Astrocyte (in vitro differentiated cells and primary cell): ENCODE data around the gene PCDH17. TPM values are rescaled to one million over a fixed set of nuclear protein-coding genes. Genes with fewer than 3 reads are reported as not detected.

ENCODE experiments used
- DNase-seq: peaks from one replicate; pipeline ENCODE4 v3.0.0-alpha.2; 2010; ENCODE audit warnings: low read depth
- FAIRE-seq: peaks from 2 replicates; lab custom pipeline; 2011; peaks lifted over from hg19 to GRCh38; lab: Jason Lieb, UNC
- H2AFZ ChIP-seq: 2 replicates; pipeline ENCODE4 v1.6.0; 2012; ENCODE audit warnings: low read depth, low read length, inconsistent platforms
- H3K27ac ChIP-seq: 2 replicates; pipeline ENCODE4 v1.5.1; 2011; ENCODE audit warnings: low read depth, low read length, inconsistent platforms
- H3K27me3 ChIP-seq: 2 replicates; pipeline ENCODE4 v1.6.0; 2011; ENCODE audit warnings: low read length, inconsistent platforms; ENCODE audit not compliant: insufficient read depth
- H3K36me3 ChIP-seq: 2 replicates; pipeline ENCODE4 v1.5.1; 2011; ENCODE audit warnings: low read length, inconsistent platforms; ENCODE audit not compliant: insufficient read depth
- H3K4me1 ChIP-seq: 2 replicates; pipeline ENCODE4 v1.5.1; 2011; ENCODE audit warnings: low read length, inconsistent platforms; ENCODE audit not compliant: insufficient read depth
- H3K4me2 ChIP-seq: 2 replicates; pipeline ENCODE4 v1.6.0; 2012; ENCODE audit warnings: low read length, inconsistent platforms
- H3K4me3 ChIP-seq: 2 replicates; pipeline ENCODE4 v1.5.1; 2011; ENCODE audit warnings: low read depth, mild to moderate bottlenecking, low read length, inconsistent platforms; ENCODE audit not compliant: insufficient read depth
- H3K79me2 ChIP-seq: 2 replicates; pipeline ENCODE4 v1.6.0; 2012; ENCODE audit warnings: mild to moderate bottlenecking, low read length, inconsistent platforms; ENCODE audit not compliant: insufficient read depth
- H3K9ac ChIP-seq: 2 replicates; pipeline ENCODE4 v1.6.0; 2012; ENCODE audit warnings: mild to moderate bottlenecking, low read length, inconsistent platforms
- H3K9me3 ChIP-seq: 2 replicates; pipeline ENCODE4 v1.5.1; 2012; ENCODE audit warnings: low read depth, mild to moderate bottlenecking, low read length, inconsistent platforms; ENCODE audit not compliant: insufficient read depth
- H4K20me1 ChIP-seq: 2 replicates; pipeline ENCODE4 v1.6.0; 2012; ENCODE audit warnings: low read length, inconsistent platforms; ENCODE audit not compliant: insufficient read depth
- H3K27ac Mint-ChIP-seq: one replicate; pipeline ENCODE4 v1.8.0; 2021; ENCODE audit warnings: mild to moderate bottlenecking, mixed read lengths; ENCODE audit not compliant: unreplicated experiment
- H3K27me3 Mint-ChIP-seq: one replicate; pipeline ENCODE4 v1.8.0; 2021; ENCODE audit warnings: low read depth, mixed read lengths; ENCODE audit not compliant: unreplicated experiment
- H3K36me3 Mint-ChIP-seq: one replicate; pipeline ENCODE4 v1.8.0; 2021; ENCODE audit warnings: low read depth, mixed read lengths; ENCODE audit not compliant: unreplicated experiment
- H3K4me1 Mint-ChIP-seq: one replicate; pipeline ENCODE4 v1.8.0; 2021; ENCODE audit warnings: low read depth, mixed read lengths; ENCODE audit not compliant: unreplicated experiment
- H3K4me3 Mint-ChIP-seq: one replicate; pipeline ENCODE4 v1.8.0; 2021; ENCODE audit warnings: mild to moderate bottlenecking, moderate library complexity, mixed read lengths; ENCODE audit not compliant: unreplicated experiment
- H3K9me3 Mint-ChIP-seq: one replicate; pipeline ENCODE4 v1.8.0; 2021; ENCODE audit warnings: mild to moderate bottlenecking, mixed read lengths; ENCODE audit not compliant: unreplicated experiment
- EZH2 ChIP-seq: IDR thresholded peaks from 2 replicates; pipeline ENCODE4 v1.6.1; 2012; ENCODE audit warnings: mild to moderate bottlenecking, low read length, inconsistent platforms; ENCODE audit not compliant: insufficient read depth
- total RNA-seq: library from RNA; stranded (reverse); gene quantifications from 2 replicates; pipeline ENCODE4 v1.2.1, GENCODE V29; 2021
- TF ChIP-seq, protein P1 (sequence below): IDR thresholded peaks from 2 replicates; pipeline ENCODE4 v1.5.1; 2011; ENCODE audit warnings: low read depth, mild to moderate bottlenecking, inconsistent platforms, low read length, moderate library complexity; ENCODE audit not compliant: insufficient read depth

PCDH17 gene
- total RNA-seq, 1 donor from 2014 or later: 2.1 TPM

DNA sequence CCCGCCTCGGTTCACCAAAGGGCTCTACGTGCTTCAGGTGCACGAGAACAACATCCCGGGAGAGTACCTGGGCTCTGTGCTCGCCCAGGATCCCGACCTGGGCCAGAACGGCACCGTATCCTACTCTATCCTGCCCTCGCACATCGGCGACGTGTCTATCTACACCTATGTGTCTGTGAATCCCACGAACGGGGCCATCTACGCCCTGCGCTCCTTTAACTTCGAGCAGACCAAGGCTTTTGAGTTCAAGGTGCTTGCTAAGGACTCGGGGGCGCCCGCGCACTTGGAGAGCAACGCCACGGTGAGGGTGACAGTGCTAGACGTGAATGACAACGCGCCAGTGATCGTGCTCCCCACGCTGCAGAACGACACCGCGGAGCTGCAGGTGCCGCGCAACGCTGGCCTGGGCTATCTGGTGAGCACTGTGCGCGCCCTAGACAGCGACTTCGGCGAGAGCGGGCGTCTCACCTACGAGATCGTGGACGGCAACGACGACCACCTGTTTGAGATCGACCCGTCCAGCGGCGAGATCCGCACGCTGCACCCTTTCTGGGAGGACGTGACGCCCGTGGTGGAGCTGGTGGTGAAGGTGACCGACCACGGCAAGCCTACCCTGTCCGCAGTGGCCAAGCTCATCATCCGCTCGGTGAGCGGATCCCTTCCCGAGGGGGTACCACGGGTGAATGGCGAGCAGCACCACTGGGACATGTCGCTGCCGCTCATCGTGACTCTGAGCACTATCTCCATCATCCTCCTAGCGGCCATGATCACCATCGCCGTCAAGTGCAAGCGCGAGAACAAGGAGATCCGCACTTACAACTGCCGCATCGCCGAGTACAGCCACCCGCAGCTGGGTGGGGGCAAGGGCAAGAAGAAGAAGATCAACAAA lies 2.6 kb downstream of the PCDH17 start:
- Mint-ChIP-seq H3K9me3 (peaks cover 17% of the 10 kb centered on the region), H3K27me3 (peaks cover 29% of the 10 kb centered on the region), H3K4me3 (peak overlapping the region; percentile 60), H3K36me3 (no peaks in the 10 kb centered on the region), H3K4me1 (no peaks in the 10 kb centered on the region), H3K27ac (no peak overlapping the region)
- Histone ChIP-seq H3K9me3 (peaks cover 9% of the 10 kb centered on the region), H3K4me2 (peak overlapping the region; percentile 94), H3K79me2 (no peaks in the 10 kb centered on the region), H3K4me1 (peaks cover 18% of the 10 kb centered on the region), H3K36me3 (no peaks in the 10 kb centered on the region), H4K20me1 (no peaks in the 10 kb centered on the region), H3K27me3 (peaks cover 29% of the 10 kb centered on the region), H3K4me3 (peak overlapping the region; percentile 40), H3K27ac (no peak overlapping the region), H2AFZ (peak overlapping the region; percentile 76), H3K9ac (no peak overlapping the region)
- TF ChIP-seq EZH2: peak; percentile 63
- TF ChIP-seq, protein P1, sequence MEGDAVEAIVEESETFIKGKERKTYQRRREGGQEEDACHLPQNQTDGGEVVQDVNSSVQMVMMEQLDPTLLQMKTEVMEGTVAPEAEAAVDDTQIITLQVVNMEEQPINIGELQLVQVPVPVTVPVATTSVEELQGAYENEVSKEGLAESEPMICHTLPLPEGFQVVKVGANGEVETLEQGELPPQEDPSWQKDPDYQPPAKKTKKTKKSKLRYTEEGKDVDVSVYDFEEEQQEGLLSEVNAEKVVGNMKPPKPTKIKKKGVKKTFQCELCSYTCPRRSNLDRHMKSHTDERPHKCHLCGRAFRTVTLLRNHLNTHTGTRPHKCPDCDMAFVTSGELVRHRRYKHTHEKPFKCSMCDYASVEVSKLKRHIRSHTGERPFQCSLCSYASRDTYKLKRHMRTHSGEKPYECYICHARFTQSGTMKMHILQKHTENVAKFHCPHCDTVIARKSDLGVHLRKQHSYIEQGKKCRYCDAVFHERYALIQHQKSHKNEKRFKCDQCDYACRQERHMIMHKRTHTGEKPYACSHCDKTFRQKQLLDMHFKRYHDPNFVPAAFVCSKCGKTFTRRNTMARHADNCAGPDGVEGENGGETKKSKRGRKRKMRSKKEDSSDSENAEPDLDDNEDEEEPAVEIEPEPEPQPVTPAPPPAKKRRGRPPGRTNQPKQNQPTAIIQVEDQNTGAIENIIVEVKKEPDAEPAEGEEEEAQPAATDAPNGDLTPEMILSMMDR: no peak
- DNase-seq: peak; percentile 22
- no peak for FAIRE-seq

DNA sequence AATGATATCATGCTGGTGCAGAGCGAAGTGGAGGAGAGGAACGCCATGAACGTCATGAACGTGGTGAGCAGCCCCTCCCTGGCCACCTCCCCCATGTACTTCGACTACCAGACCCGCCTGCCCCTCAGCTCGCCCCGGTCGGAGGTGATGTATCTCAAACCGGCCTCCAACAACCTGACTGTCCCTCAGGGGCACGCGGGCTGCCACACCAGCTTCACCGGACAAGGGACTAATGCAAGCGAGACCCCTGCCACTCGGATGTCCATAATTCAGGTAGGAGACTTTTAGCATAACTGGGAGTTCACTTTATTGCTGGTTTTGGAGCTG lies 3.3 kb downstream of the PCDH17 start:
- Mint-ChIP-seq H3K36me3 (no peaks in the 10 kb centered on the region), H3K9me3 (peaks cover 17% of the 10 kb centered on the region), H3K27ac (no peak overlapping the region), H3K4me1 (no peaks in the 10 kb centered on the region), H3K27me3 (peaks cover 29% of the 10 kb centered on the region), H3K4me3 (no peak overlapping the region)
- no peak for TF ChIP-seq EZH2
- TF ChIP-seq, protein P1: no peak
- no peak for DNase-seq
- Histone ChIP-seq H3K9ac (no peak overlapping the region), H3K27ac (no peak overlapping the region), H3K36me3 (no peaks in the 10 kb centered on the region), H4K20me1 (no peaks in the 10 kb centered on the region), H2AFZ (peak overlapping the region; percentile 76), H3K27me3 (peaks cover 28% of the 10 kb centered on the region), H3K9me3 (peaks cover 9% of the 10 kb centered on the region), H3K79me2 (no peaks in the 10 kb centered on the region), H3K4me2 (peak overlapping the region; percentile 94), H3K4me3 (peak overlapping the region; percentile 40), H3K4me1 (peaks cover 13% of the 10 kb centered on the region)
- FAIRE-seq: no peak

DNA sequence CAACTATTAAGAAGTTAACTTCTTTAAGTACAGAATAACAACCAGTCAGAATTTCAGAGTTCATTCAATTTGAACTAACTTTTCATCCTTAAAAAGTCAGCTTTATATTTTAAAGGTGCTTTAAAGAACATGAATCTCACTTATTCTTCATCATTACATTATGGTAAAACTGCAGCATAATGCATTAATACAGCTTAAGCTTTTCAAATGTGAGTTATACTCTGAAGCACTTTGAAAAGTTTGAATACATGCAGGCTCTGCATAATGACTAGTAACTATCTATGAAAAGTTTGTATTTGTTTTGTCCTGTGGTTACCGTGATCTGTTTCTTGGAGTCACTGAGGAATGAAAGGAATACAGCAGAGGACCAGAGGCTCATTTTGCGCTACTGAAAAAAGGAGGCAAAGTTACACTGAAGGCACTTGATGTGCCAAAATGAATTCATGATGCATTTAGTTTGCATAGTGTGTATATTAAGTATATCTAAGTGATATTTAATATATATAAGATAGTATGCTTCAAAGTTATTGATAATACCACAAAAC lies 4.1 kb downstream of the PCDH17 start:
- Mint-ChIP-seq H3K4me3 (no peak overlapping the region), H3K27ac (no peak overlapping the region), H3K27me3 (peaks cover 29% of the 10 kb centered on the region), H3K36me3 (no peaks in the 10 kb centered on the region), H3K9me3 (peaks cover 17% of the 10 kb centered on the region), H3K4me1 (no peaks in the 10 kb centered on the region)
- Histone ChIP-seq H3K27ac (no peak overlapping the region), H3K9me3 (peaks cover 9% of the 10 kb centered on the region), H4K20me1 (no peaks in the 10 kb centered on the region), H3K4me1 (peaks cover 9% of the 10 kb centered on the region), H3K4me3 (no peak overlapping the region), H3K9ac (no peak overlapping the region), H2AFZ (no peak overlapping the region), H3K27me3 (peaks cover 28% of the 10 kb centered on the region), H3K36me3 (no peaks in the 10 kb centered on the region), H3K4me2 (no peak overlapping the region), H3K79me2 (no peaks in the 10 kb centered on the region)
- FAIRE-seq (no peak), DNase-seq (peak; percentile 4)
- TF ChIP-seq, protein P1: no peak
- no peak for TF ChIP-seq EZH2
